Measurements from ENCODE around the gene RUFY3. TPM values are rescaled to one million over a fixed set of nuclear protein-coding genes. Genes with fewer than 3 reads are reported as not detected.

Gene RUFY3
- total and polyA plus RNA-seq, 2 of the 13 experiments (the other 11 are each of a cell fraction or from before 2014, with no cell fraction given): 17.9 to 25.3 TPM

- TF ChIP-seq, protein P1, sequence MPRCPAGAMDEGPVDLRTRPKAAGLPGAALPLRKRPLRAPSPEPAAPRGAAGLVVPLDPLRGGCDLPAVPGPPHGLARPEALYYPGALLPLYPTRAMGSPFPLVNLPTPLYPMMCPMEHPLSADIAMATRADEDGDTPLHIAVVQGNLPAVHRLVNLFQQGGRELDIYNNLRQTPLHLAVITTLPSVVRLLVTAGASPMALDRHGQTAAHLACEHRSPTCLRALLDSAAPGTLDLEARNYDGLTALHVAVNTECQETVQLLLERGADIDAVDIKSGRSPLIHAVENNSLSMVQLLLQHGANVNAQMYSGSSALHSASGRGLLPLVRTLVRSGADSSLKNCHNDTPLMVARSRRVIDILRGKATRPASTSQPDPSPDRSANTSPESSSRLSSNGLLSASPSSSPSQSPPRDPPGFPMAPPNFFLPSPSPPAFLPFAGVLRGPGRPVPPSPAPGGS (CRISPR knock-in tag; IDR thresholded peaks at IDR 0.05): 0 out of 2 replicates have a peak, but pooled peaks have one; percentile 1
- peak; percentile 88; the same call in 1 of the 2 replicates for TF ChIP-seq KDM2A (CRISPR knock-in tag; IDR thresholded peaks at IDR 0.05; ENCODE audit: borderline replicate concordance, low read depth)
- no peak for TF ChIP-seq ZNF496 (CRISPR knock-in tag; IDR thresholded peaks at IDR 0.05; ENCODE audit: insufficient replicate concordance)
- TF ChIP-seq, protein P2, sequence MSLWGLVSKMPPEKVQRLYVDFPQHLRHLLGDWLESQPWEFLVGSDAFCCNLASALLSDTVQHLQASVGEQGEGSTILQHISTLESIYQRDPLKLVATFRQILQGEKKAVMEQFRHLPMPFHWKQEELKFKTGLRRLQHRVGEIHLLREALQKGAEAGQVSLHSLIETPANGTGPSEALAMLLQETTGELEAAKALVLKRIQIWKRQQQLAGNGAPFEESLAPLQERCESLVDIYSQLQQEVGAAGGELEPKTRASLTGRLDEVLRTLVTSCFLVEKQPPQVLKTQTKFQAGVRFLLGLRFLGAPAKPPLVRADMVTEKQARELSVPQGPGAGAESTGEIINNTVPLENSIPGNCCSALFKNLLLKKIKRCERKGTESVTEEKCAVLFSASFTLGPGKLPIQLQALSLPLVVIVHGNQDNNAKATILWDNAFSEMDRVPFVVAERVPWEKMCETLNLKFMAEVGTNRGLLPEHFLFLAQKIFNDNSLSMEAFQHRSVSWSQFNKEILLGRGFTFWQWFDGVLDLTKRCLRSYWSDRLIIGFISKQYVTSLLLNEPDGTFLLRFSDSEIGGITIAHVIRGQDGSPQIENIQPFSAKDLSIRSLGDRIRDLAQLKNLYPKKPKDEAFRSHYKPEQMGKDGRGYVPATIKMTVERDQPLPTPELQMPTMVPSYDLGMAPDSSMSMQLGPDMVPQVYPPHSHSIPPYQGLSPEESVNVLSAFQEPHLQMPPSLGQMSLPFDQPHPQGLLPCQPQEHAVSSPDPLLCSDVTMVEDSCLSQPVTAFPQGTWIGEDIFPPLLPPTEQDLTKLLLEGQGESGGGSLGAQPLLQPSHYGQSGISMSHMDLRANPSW (CRISPR knock-in tag; IDR thresholded peaks at IDR 0.05; ENCODE audit: borderline replicate concordance): no peak
- no peak for TF ChIP-seq ZC3H4 (CRISPR knock-in tag; IDR thresholded peaks at IDR 0.05; ENCODE audit: borderline replicate concordance)
- TF ChIP-seq, protein P3, sequence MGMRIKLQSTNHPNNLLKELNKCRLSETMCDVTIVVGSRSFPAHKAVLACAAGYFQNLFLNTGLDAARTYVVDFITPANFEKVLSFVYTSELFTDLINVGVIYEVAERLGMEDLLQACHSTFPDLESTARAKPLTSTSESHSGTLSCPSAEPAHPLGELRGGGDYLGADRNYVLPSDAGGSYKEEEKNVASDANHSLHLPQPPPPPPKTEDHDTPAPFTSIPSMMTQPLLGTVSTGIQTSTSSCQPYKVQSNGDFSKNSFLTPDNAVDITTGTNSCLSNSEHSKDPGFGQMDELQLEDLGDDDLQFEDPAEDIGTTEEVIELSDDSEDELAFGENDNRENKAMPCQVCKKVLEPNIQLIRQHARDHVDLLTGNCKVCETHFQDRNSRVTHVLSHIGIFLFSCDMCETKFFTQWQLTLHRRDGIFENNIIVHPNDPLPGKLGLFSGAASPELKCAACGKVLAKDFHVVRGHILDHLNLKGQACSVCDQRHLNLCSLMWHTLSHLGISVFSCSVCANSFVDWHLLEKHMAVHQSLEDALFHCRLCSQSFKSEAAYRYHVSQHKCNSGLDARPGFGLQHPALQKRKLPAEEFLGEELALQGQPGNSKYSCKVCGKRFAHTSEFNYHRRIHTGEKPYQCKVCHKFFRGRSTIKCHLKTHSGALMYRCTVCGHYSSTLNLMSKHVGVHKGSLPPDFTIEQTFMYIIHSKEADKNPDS (CRISPR knock-in tag; IDR thresholded peaks at IDR 0.05): no peak
- TF ChIP-seq ZNF30 (CRISPR knock-in tag; IDR thresholded peaks at IDR 0.05): no peak
- TF ChIP-seq ZNF546 (CRISPR knock-in tag; conservative IDR thresholded peaks at IDR 0.05): peak; percentile 37
- no peak for TF ChIP-seq DDIT3 (CRISPR knock-in tag; IDR thresholded peaks at IDR 0.05)
- TF ChIP-seq NFE2L2 (IDR thresholded peaks at IDR 0.05; ENCODE audit: low read length): no peak
- TF ChIP-seq NBN (conservative IDR thresholded peaks at IDR 0.05): no peak
- no peak for TF ChIP-seq NPAS2 (CRISPR knock-in tag; IDR thresholded peaks at IDR 0.05; ENCODE audit: borderline replicate concordance)
- no peak for TF ChIP-seq HNF4G (IDR thresholded peaks at IDR 0.05; ENCODE audit: borderline replicate concordance, low read depth, low read length)
- TF ChIP-seq HNF4G (CRISPR knock-in tag; IDR thresholded peaks at IDR 0.05; ENCODE audit: borderline replicate concordance, low read depth): 0 out of 2 replicates have a peak, but pooled peaks have one; percentile 33
- TF ChIP-seq SMAD3 (CRISPR knock-in tag; IDR thresholded peaks at IDR 0.05): 0 out of 2 replicates have a peak, but pooled peaks have one; percentile 15
- TF ChIP-seq SIN3B (IDR thresholded peaks at IDR 0.05; ENCODE audit: low read length): no peak
- 0 out of 2 replicates have a peak, but pooled peaks have one; percentile 43 for TF ChIP-seq HMG20B (CRISPR knock-in tag; conservative IDR thresholded peaks at IDR 0.05)
- TF ChIP-seq CHCHD3 (CRISPR knock-in tag; IDR thresholded peaks at IDR 0.05): no peak; the same call in 1 of the 2 replicates
- no peak for TF ChIP-seq MED8 (CRISPR knock-in tag; IDR thresholded peaks at IDR 0.05; ENCODE audit: insufficient replicate concordance)
- TF ChIP-seq E2F5 (CRISPR knock-in tag; conservative IDR thresholded peaks at IDR 0.05): no peak
- TF ChIP-seq CC2D1A (CRISPR knock-in tag; IDR thresholded peaks at IDR 0.05): no peak
- no peak for TF ChIP-seq ZZZ3 (CRISPR knock-in tag; IDR thresholded peaks at IDR 0.05; ENCODE audit: borderline replicate concordance)
These were observed 16.4 kb upstream of the RUFY3 start (continued) for GRCh38 chr4:70705183-70706043.
